Fibroblast of lung (primary cell): ENCODE measurements around the gene TBPL1.

Experiments used
- EZH2 ChIP-seq: IDR thresholded peaks from 2 replicates; pipeline ENCODE4 v1.5.1; 2012; ENCODE audit warnings: low read length, control low read depth, mild to moderate bottlenecking; ENCODE audit errors: missing control alignments
- TF ChIP-seq, protein P1 (sequence below), 2 donors: IDR thresholded peaks in 1 of 2; conservative IDR thresholded peaks in 1 of 2; 1 replicate in 1 of 2; 2 replicates in 1 of 2; pipeline ENCODE4 v1.5.1; 2011 to 2012; ENCODE audit warnings: low read length in 2 of 2, control low read depth in 1 of 2, inconsistent platforms in 1 of 2, low read depth in 1 of 2, mild to moderate bottlenecking in 1 of 2

DNA sequence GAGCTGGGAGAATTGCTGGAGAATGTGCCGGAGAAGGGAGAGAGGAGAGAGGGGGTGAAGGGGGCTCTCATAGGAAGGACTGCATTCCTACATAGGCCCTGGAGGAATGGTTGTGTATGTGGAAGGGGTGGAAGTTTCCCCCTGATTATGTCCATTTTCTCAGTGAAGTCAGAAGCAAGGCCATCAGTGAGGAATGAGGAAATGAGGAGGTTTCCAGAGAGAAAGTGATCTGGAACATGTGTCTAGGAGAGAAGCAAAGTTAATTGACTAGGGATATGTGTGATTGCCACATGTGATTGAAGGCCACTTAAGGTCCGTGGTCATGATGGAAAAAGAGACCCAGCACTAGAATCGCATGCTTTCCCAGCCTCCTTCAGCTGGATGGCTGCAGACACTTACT, 42.3 kb downstream of the TBPL1 start:
- TF ChIP-seq, protein P1, sequence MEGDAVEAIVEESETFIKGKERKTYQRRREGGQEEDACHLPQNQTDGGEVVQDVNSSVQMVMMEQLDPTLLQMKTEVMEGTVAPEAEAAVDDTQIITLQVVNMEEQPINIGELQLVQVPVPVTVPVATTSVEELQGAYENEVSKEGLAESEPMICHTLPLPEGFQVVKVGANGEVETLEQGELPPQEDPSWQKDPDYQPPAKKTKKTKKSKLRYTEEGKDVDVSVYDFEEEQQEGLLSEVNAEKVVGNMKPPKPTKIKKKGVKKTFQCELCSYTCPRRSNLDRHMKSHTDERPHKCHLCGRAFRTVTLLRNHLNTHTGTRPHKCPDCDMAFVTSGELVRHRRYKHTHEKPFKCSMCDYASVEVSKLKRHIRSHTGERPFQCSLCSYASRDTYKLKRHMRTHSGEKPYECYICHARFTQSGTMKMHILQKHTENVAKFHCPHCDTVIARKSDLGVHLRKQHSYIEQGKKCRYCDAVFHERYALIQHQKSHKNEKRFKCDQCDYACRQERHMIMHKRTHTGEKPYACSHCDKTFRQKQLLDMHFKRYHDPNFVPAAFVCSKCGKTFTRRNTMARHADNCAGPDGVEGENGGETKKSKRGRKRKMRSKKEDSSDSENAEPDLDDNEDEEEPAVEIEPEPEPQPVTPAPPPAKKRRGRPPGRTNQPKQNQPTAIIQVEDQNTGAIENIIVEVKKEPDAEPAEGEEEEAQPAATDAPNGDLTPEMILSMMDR (conservative IDR thresholded peaks at IDR 0.05 in 1 of 2, IDR thresholded peaks at IDR 0.05 in 1 of 2; ENCODE audit: low read depth in 1 of 2, low read length in 2 of 2) = no peak
- TF ChIP-seq EZH2 = no peak
